NCI-H446 treated with DMSO at 0.1 percent for 48 hours (cell line): Measurements from ENCODE around the gene TAS2R60.
"Not testable (repeated sequence)": the region's sequence is repeated elsewhere in the genome, so short reads cannot be mapped to it uniquely, and the experiment has no call there.

Experiments
- DNase-seq: peaks from one replicate; lab custom pipeline; 2025; lab: John Stamatoyannopoulos, UW

The TAS2R60 gene

GRCh38 chr7:143411976-143412708 is 31.1 kb upstream of the TAS2R60 start:
- DNase-seq = no peak

- DNase-seq = no peak
Observed at GRCh38 chr7:143413123-143413522, 30.1 kb upstream of the TAS2R60 start.

GRCh38 chr7:143415209-143415608 is 28.0 kb upstream of the TAS2R60 start:
- not testable (repeated sequence) for DNase-seq

- no peak for DNase-seq
Observed at GRCh38 chr7:143415742-143416397, 27.4 kb upstream of the TAS2R60 start.

GRCh38 chr7:143416565-143417149 is 26.6 kb upstream of the TAS2R60 start:
- no peak for DNase-seq

GRCh38 chr7:143417734-143418383 is 25.4 kb upstream of the TAS2R60 start:
- DNase-seq = no peak

GRCh38 chr7:143418681-143419458 is 24.4 kb upstream of the TAS2R60 start:
- DNase-seq = no peak

- DNase-seq = no peak
Observed at GRCh38 chr7:143419880-143420279, 23.4 kb upstream of the TAS2R60 start.

GRCh38 chr7:143420624-143421023 is 22.6 kb upstream of the TAS2R60 start:
- DNase-seq = not testable (repeated sequence)

GRCh38 chr7:143422033-143422432 is 21.2 kb upstream of the TAS2R60 start:
- DNase-seq = no peak

GRCh38 chr7:143424476-143424875 is 18.8 kb upstream of the TAS2R60 start:
- not testable (repeated sequence) for DNase-seq

- DNase-seq = no peak
Observed at GRCh38 chr7:143426479-143427142, 16.6 kb upstream of the TAS2R60 start.

GRCh38 chr7:143429770-143430698 is 13.2 kb upstream of the TAS2R60 start:
- no peak for DNase-seq

- DNase-seq = no peak
Observed at GRCh38 chr7:143431109-143431508, 12.1 kb upstream of the TAS2R60 start.

GRCh38 chr7:143433759-143434158 is 9.5 kb upstream of the TAS2R60 start:
- no peak for DNase-seq

GRCh38 chr7:143434660-143435059 is 8.6 kb upstream of the TAS2R60 start:
- DNase-seq = peak; percentile 14

GRCh38 chr7:143435266-143435665 is 8.0 kb upstream of the TAS2R60 start:
- no peak for DNase-seq

- no peak for DNase-seq
Observed at GRCh38 chr7:143436325-143436946, 6.8 kb upstream of the TAS2R60 start.

- no peak for DNase-seq
Observed at GRCh38 chr7:143437578-143437977, 5.7 kb upstream of the TAS2R60 start.

- DNase-seq = no peak
Observed at GRCh38 chr7:143439866-143440265, 3.4 kb upstream of the TAS2R60 start.
